ENCODE data around the gene PRDX4. TPM values are rescaled to one million over a fixed set of nuclear protein-coding genes. Genes with fewer than 3 reads are reported as not detected.
"Not testable (repeated sequence)": the region's sequence is repeated elsewhere in the genome, so short reads cannot be mapped to it uniquely, and the experiment has no call there.

The PRDX4 gene
- total RNA-seq, 1 donor from 2014 or later = 35.5 TPM

DNA sequence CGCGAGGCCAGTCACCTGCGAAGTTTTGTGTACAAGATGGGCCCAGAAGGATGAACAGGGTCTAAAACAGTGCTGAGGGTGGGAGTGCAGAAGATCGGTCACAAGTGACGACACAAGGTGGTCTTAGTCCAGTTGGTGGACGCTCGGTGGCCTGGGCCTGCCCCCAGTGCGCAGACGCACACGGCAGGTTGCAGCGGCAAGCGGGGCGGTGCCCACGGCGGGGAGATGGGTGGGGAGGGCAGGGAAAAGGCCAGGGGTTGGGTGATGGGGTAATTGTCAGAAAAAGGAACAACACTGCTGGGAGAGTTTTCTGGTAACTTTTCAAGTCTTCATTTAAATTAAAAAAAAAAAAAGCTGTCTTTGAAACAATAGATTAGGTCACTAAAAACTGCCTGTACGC, 1.0 kb upstream of the PRDX4 start:
- H3K4me1 Mint-ChIP-seq (ENCODE audit: low read depth, unreplicated experiment) = no peaks in the 10 kb centered on the region
- H3K4me3 Mint-ChIP-seq (ENCODE audit: unreplicated experiment) = peak overlapping the region; percentile 32
- no peaks in the 10 kb centered on the region for H3K9me3 Mint-ChIP-seq (ENCODE audit: unreplicated experiment)
- DNase-seq = no peak
- no peak overlapping the region for H3K27ac Mint-ChIP-seq (ENCODE audit: unreplicated experiment)
- TF ChIP-seq, protein P1, sequence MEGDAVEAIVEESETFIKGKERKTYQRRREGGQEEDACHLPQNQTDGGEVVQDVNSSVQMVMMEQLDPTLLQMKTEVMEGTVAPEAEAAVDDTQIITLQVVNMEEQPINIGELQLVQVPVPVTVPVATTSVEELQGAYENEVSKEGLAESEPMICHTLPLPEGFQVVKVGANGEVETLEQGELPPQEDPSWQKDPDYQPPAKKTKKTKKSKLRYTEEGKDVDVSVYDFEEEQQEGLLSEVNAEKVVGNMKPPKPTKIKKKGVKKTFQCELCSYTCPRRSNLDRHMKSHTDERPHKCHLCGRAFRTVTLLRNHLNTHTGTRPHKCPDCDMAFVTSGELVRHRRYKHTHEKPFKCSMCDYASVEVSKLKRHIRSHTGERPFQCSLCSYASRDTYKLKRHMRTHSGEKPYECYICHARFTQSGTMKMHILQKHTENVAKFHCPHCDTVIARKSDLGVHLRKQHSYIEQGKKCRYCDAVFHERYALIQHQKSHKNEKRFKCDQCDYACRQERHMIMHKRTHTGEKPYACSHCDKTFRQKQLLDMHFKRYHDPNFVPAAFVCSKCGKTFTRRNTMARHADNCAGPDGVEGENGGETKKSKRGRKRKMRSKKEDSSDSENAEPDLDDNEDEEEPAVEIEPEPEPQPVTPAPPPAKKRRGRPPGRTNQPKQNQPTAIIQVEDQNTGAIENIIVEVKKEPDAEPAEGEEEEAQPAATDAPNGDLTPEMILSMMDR (IDR thresholded peaks at IDR 0.05; ENCODE audit: partially characterized antibody, unreplicated experiment) = no peak
- H3K27me3 Mint-ChIP-seq (ENCODE audit: unreplicated experiment) = no peaks in the 10 kb centered on the region
- no peaks in the 10 kb centered on the region for H3K36me3 Mint-ChIP-seq (ENCODE audit: unreplicated experiment)

DNA sequence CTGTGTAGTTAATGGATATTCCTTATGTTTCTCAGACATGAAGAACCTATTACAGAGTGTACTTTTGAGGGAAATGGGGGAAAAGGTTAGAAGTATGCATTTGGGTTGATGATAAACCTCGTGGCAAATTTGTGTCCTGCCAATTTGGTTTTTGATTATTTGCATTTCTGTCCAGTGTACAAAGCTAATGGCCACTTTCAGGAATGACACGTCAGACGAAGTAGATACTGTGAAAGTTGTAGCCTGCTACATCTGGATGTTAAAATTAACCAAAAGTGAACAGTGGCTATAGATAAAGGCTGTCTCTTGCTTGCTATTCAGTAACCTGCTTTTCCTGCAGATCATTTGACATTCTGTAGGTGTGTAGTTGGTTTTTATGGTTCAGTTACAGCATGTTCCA, 1.0 kb downstream of the PRDX4 start:
- Mint-ChIP-seq H3K4me3 (ENCODE audit: unreplicated experiment) (peak overlapping the region; percentile 79), H3K9me3 (ENCODE audit: unreplicated experiment) (no peaks in the 10 kb centered on the region), H3K36me3 (ENCODE audit: unreplicated experiment) (no peaks in the 10 kb centered on the region), H3K4me1 (ENCODE audit: low read depth, unreplicated experiment) (no peaks in the 10 kb centered on the region), H3K27ac (ENCODE audit: unreplicated experiment) (no peak overlapping the region), H3K27me3 (ENCODE audit: unreplicated experiment) (no peaks in the 10 kb centered on the region)
- TF ChIP-seq, protein P1 (IDR thresholded peaks at IDR 0.05; ENCODE audit: partially characterized antibody, unreplicated experiment) = no peak
- no peak for DNase-seq

DNA sequence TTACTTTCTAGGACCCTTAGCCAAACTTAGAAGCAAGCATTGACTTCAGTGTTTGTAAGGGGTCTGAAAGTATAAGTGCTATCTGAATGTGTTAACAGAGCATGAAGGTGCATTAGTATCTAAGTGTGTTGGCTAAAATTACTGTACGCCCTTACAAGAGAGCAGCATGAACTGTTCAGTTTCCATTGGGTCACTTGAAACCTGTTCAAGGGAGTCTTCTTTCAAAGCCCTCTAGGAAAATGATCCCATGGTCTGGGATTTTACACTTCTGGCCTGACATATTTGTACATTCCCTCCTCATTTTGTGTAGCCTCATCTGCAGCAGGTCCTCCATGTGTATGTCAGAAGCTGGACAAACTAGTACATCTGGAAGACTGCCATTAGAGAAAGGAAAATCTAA, 3.2 kb downstream of the PRDX4 start:
- H3K9me3 Mint-ChIP-seq (ENCODE audit: unreplicated experiment) = no peaks in the 10 kb centered on the region
- no peak for DNase-seq
- no peak overlapping the region for H3K27ac Mint-ChIP-seq (ENCODE audit: unreplicated experiment)
- no peaks in the 10 kb centered on the region for H3K4me1 Mint-ChIP-seq (ENCODE audit: low read depth, unreplicated experiment)
- H3K27me3 Mint-ChIP-seq (ENCODE audit: unreplicated experiment) = no peaks in the 10 kb centered on the region
- no peaks in the 10 kb centered on the region for H3K36me3 Mint-ChIP-seq (ENCODE audit: unreplicated experiment)
- no peak overlapping the region for H3K4me3 Mint-ChIP-seq (ENCODE audit: unreplicated experiment)
- TF ChIP-seq, protein P1 (IDR thresholded peaks at IDR 0.05; ENCODE audit: partially characterized antibody, unreplicated experiment) = no peak

DNA sequence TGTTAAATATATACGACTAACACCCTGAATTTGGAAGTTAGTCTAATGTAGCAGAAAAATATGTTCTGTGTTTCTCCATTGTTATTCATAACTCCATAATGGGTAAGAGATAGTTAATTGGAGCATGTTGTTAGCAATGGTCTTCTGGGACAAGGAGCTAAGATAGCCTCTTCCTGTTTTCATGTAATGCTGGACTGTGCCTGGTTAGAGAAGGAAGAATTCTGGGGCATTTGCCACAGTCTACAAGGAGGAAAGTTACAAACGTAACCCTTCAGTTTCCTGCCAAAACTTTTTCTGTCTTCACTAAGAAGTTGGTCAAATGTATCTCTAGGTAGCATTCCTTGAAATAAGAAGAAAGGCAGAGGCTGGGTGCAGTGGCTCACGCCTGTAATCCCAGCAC, 5.8 kb downstream of the PRDX4 start:
- Mint-ChIP-seq H3K4me3 (ENCODE audit: unreplicated experiment) (no peak overlapping the region), H3K4me1 (ENCODE audit: low read depth, unreplicated experiment) (no peaks in the 10 kb centered on the region), H3K27me3 (ENCODE audit: unreplicated experiment) (no peaks in the 10 kb centered on the region), H3K9me3 (ENCODE audit: unreplicated experiment) (no peaks in the 10 kb centered on the region), H3K36me3 (ENCODE audit: unreplicated experiment) (no peaks in the 10 kb centered on the region), H3K27ac (ENCODE audit: unreplicated experiment) (no peak overlapping the region)
- no peak for DNase-seq
- TF ChIP-seq, protein P1 (IDR thresholded peaks at IDR 0.05; ENCODE audit: partially characterized antibody, unreplicated experiment) = no peak

DNA sequence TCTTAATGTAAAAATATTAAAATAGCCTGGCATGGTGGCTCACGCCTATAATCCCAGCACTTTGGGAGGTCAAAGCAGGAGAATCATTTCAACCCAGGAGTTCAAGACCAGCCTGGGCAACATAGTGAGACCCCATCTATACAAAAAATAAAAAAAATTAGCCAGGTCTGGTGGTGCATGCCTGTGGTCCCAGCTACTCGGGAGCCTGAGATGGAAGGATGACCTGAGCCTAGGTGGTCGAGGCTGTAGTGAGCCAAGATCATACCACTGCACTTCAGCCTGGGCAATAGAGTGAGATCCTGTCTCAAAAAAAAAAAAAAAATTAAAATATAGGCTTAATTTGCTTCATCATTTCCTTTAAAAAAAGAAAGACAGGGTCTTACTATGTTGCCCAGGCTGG, 9.2 kb downstream of the PRDX4 start:
- H3K4me1 Mint-ChIP-seq (ENCODE audit: low read depth, unreplicated experiment); H3K9me3 Mint-ChIP-seq (ENCODE audit: unreplicated experiment); H3K27me3 Mint-ChIP-seq (ENCODE audit: unreplicated experiment); DNase-seq; H3K27ac Mint-ChIP-seq (ENCODE audit: unreplicated experiment); H3K4me3 Mint-ChIP-seq (ENCODE audit: unreplicated experiment); H3K36me3 Mint-ChIP-seq (ENCODE audit: unreplicated experiment): not testable (repeated sequence)

GRCh38 chrX:23692166-23692565, 24.9 kb downstream of the PRDX4 start:
- DNase-seq = no peak
- Mint-ChIP-seq H3K9me3 (ENCODE audit: unreplicated experiment) (no peaks in the 10 kb centered on the region), H3K36me3 (ENCODE audit: unreplicated experiment) (no peaks in the 10 kb centered on the region), H3K4me3 (ENCODE audit: unreplicated experiment) (no peak overlapping the region), H3K4me1 (ENCODE audit: low read depth, unreplicated experiment) (no peaks in the 10 kb centered on the region), H3K27me3 (ENCODE audit: unreplicated experiment) (no peaks in the 10 kb centered on the region), H3K27ac (ENCODE audit: unreplicated experiment) (no peak overlapping the region)
- TF ChIP-seq, protein P1 (IDR thresholded peaks at IDR 0.05; ENCODE audit: partially characterized antibody, unreplicated experiment) = no peak

Measured in glutamatergic neuron (in vitro differentiated cells).